ENCODE results near the gene MAPK8. TPM values are rescaled to one million over a fixed set of nuclear protein-coding genes. Genes with fewer than 3 reads are reported as not detected.

Gene MAPK8
- total and polyA plus RNA-seq, 9 of the 15 experiments (the other 6 are each of a cell fraction or from before 2014, with no cell fraction given), result 6.4 to 159 (median 71.0) TPM

GRCh38 chr10:48470893-48471805 is 164.7 kb downstream of the MAPK8 start (continued):
- TF ChIP-seq MITF (IDR thresholded peaks at IDR 0.05) (no peak), C11orf30 (IDR thresholded peaks at IDR 0.05; ENCODE audit: low read depth) (peak; percentile 5; the same call in 1 of the 2 replicates), ZNF316 (IDR thresholded peaks at IDR 0.05) (peak; percentile 34; the same call in 1 of the 2 replicates), PKNOX1 (IDR thresholded peaks at IDR 0.05) (peak; percentile 28; the same call in 1 of the 2 replicates), PTRF (tag; IDR thresholded peaks at IDR 0.05) (peak; percentile 35; the same call in 1 of the 2 replicates), ATF3 (IDR thresholded peaks at IDR 0.05) (peak; percentile 51), ATF3 (CRISPR knock-in tag; conservative IDR thresholded peaks at IDR 0.05) (no peak), KLF1 (tag; IDR thresholded peaks at IDR 0.05) (peak; percentile 47; the same call in 1 of the 2 replicates), ZNF324 (CRISPR knock-in tag; IDR thresholded peaks at IDR 0.05) (0 out of 2 replicates have a peak, but pooled peaks have one; percentile 10), GTF2A2 (tag; IDR thresholded peaks at IDR 0.05) (0 out of 2 replicates have a peak, but pooled peaks have one; percentile 38), ZBTB12 (CRISPR knock-in tag; IDR thresholded peaks at IDR 0.05) (no peak; the same call in 1 of the 2 replicates), MYC (IDR thresholded peaks at IDR 0.05; ENCODE audit: low read depth, low read length) (no peak), MYC (CRISPR knock-in tag; IDR thresholded peaks at IDR 0.05; ENCODE audit: borderline replicate concordance, low read depth) (peak; percentile 46; the same call in 1 of the 2 replicates), MAFG (tag; conservative IDR thresholded peaks at IDR 0.05) (0 out of 2 replicates have a peak, but pooled peaks have one; percentile 4), ELF4 (CRISPR knock-in tag; IDR thresholded peaks at IDR 0.05) (0 out of 2 replicates have a peak, but pooled peaks have one; percentile 9), ARID1B (IDR thresholded peaks at IDR 0.05) (no peak), NR2C1 (IDR thresholded peaks at IDR 0.05) (no peak), NR2C1 (tag; IDR thresholded peaks at IDR 0.05) (0 out of 2 replicates have a peak, but pooled peaks have one; percentile 12), HDAC8 (tag; IDR thresholded peaks at IDR 0.05) (peak; percentile 42; the same call in 1 of the 2 replicates), IRF9 (tag; IDR thresholded peaks at IDR 0.05) (peak; percentile 45; the same call in 1 of the 2 replicates), CEBPG (CRISPR knock-in tag; IDR thresholded peaks at IDR 0.05) (0 out of 2 replicates have a peak, but pooled peaks have one; percentile 32), CEBPG (tag; conservative IDR thresholded peaks at IDR 0.05 in 1 of 2, IDR thresholded peaks at IDR 0.05 in 1 of 2) (no peak)

Measured in K562 (cell line).